ENCODE results near the gene CPEB3.
"Not testable (repeated sequence)": the region's sequence is repeated elsewhere in the genome, so short reads cannot be mapped to it uniquely, and the experiment has no call there.

The CPEB3 gene

GRCh38 chr10:92025340-92025739, 265.5 kb downstream of the CPEB3 start:
- DNase-seq = not testable (repeated sequence)

- no peak for DNase-seq
These were observed 266.2 kb downstream of the CPEB3 start for GRCh38 chr10:92024700-92025099.

DNA sequence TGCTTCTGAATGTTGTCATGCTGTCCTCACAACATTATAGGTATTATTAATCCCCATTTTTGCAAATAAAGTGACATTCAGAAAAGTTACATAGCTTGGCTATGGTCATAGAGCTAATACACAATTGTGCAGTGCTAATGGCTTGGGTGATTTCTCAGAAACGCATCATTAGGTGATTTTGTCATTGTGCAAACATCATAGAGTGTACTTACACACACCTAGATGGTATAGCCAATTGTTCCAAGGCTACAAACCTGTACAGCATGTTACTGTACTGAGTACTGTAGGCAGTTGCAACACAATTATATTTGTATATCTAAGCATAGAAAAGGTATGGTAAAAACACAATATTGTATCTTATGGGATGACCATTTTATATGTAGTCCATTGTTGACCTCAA, 276.3 kb downstream of the CPEB3 start:
- no peak for DNase-seq

DNA sequence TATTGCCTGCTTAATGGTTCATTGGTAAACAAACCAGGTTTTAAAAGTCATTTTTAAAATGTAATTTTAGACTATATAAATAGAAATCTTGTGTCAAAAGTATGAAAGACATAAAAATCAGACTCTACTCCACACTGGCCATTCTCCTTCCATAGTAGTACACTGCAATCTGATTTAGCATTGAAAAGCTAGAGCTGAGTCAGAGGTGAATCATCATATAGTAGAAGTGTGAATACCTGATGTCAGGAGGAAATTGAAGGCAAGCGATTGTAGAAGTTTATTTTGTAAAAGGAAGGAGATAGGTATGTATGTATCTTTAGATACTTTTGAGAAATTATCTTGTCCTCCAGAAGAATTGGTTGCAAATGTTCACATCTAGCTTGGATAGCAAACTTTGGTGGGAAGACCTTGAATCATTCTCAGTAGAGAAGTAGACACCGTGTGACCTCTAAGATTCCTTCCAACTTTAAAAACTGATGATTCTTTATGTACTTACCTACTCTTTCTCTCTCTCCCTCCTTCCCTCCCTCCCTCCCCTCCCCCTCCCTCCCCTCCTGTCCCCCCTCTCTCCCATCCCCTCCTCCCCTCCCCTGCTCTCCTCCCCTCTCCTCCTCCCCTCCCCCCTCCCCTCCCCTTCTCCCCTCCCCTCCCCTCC, 279.2 kb downstream of the CPEB3 start:
- DNase-seq = peak in 2 of 4 experiments; percentile 4 to 7

GRCh38 chr10:92010047-92010735, 280.7 kb downstream of the CPEB3 start:
- no peak for DNase-seq

DNA sequence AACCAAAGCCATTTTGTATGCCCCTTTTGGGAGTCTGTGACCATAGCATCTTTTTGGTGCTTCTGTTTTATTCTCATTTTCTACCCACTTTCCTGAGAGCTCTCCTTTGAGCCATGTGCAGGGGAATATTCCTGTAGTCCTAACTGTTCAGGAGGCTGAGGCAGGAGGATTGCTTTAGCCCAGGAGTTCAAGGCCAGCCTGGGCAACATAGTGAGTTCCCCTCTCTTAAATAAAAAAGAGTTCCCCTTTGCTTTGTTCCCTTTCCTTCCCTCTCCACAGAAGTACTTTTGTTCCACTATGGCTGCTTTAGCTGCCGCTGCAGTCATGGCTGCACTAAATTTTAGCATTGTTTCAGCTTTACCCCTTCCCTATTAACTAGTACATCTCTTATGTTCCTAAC, 281.4 kb downstream of the CPEB3 start:
- DNase-seq = peak in 1 of 4 experiments; percentile 7

- no peak for DNase-seq
These were observed 284.9 kb downstream of the CPEB3 start for GRCh38 chr10:92005978-92006377.

DNA sequence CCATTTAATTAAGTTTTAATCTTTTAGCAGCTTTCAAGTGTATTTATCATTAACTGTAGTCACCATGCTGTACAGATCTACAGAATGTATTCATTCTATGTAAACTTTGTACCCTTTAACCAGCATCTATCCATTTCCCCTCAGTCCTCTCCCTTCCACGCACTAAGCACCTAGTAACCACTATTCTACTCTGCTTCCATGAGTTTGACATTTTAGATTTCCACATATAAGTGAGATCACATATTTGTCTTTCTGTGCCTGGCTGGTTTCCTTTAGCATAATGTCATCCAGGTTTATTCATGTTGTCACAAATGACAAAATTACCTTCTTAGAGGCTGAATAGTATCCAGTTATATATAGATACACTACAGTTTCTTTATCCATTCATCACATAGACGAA, 287.6 kb downstream of the CPEB3 start:
- DNase-seq = no peak

- no peak for DNase-seq
These were observed 288.9 kb downstream of the CPEB3 start for GRCh38 chr10:92001995-92002394.

GRCh38 chr10:92001581-92001980, 289.3 kb downstream of the CPEB3 start:
- DNase-seq = no peak
